GM12878 (cell line): ENCODE results near the gene CALHM1. TPM values are rescaled to one million over a fixed set of nuclear protein-coding genes. Genes with fewer than 3 reads are reported as not detected.

Source experiments
- ATAC-seq: fragments of 200-7000 bp; cut with Tn5 transposase; 3 replicates; pipeline ENCODE4 v1.9.1; 2020; ENCODE audit warnings: mild to moderate bottlenecking, moderate library complexity
- BruUV-seq: library from RNA; stranded (reverse); fragments of 400-500 nt; replicated peaks from 2 replicates; lab custom pipeline; 2021; lab: Mats Ljungman, UMichigan
- CTCF ChIA-PET: fragments of 300-600 bp; sonication (Branson Sonifier 250); formaldehyde crosslinking; extraction: SDS; loops from one replicate; lab custom pipeline; 2021; ENCODE audit warnings: inconsistent platforms; lab: Yijun Ruan, JAX
- POLR2A ChIA-PET: fragments of 350-600 bp; formaldehyde crosslinking; extraction: SDS; loops from one replicate; lab custom pipeline; 2021; ENCODE audit warnings: inconsistent platforms; lab: Charles Lee
- RAD21 ChIA-PET: fragments of 300-600 bp; sonication (Branson Sonifier 250); formaldehyde crosslinking; loops from one replicate; lab custom pipeline; 2023; ENCODE audit warnings: antibody characterized with exemption; ENCODE audit not compliant: unreplicated experiment; lab: Charles Lee
- SMC1A ChIA-PET: fragments of 300-600 bp; sonication (Branson Sonifier 250); formaldehyde crosslinking; loops from one replicate; lab custom pipeline; 2023; ENCODE audit not compliant: unreplicated experiment, uncharacterized antibody; lab: Charles Lee
- DNase-seq: peaks from one replicate; pipeline ENCODE4 v3.0.0-alpha.2; 2011; ENCODE audit warnings: low read depth, low spot score
- FAIRE-seq: peaks from 3 replicates; lab custom pipeline; 2011; peaks lifted over from hg19 to GRCh38; lab: Jason Lieb, UNC
- H2AFZ ChIP-seq: 2 replicates; pipeline ENCODE4 v1.6.0; 2011; ENCODE audit warnings: low read depth, low read length, control low read depth; ENCODE audit not compliant: control insufficient read depth
- H3K27ac ChIP-seq: 2 replicates; pipeline ENCODE4 v1.5.1; 2011; ENCODE audit warnings: control low read depth; ENCODE audit not compliant: control insufficient read depth, insufficient read depth
- H3K27me3 ChIP-seq, 2 experiments: replicated peaks in 1 of 2; 2 replicates each; pipeline versions ENCODE4 v1.6.0 to v1.6.1; 2011; ENCODE audit warnings: low read length in 1 of 2; ENCODE audit not compliant: control insufficient read depth in 2 of 2, insufficient read depth in 2 of 2
- H3K36me3 ChIP-seq, 2 experiments: 2 replicates each; pipeline ENCODE4 v1.5.1; 2011; ENCODE audit warnings: low read length in 1 of 2; ENCODE audit not compliant: control insufficient read depth in 2 of 2, insufficient read depth in 2 of 2
- H3K4me1 ChIP-seq: 2 replicates; pipeline ENCODE4 v1.6.1; 2011; ENCODE audit warnings: mild to moderate bottlenecking, low read length, moderate library complexity, mixed read lengths; ENCODE audit not compliant: control insufficient read depth, insufficient read depth
- H3K4me2 ChIP-seq: 2 replicates; pipeline ENCODE4 v1.6.0; 2011; ENCODE audit warnings: control low read depth; ENCODE audit not compliant: control insufficient read depth, insufficient read depth
- H3K4me3 ChIP-seq: fragments of 200-600 bp; sonication (generic); 2 replicates; pipeline ENCODE4 v1.5.1; 2016
- H3K79me2 ChIP-seq: 2 replicates; pipeline ENCODE4 v1.6.0; 2011; ENCODE audit warnings: low read length; ENCODE audit not compliant: control insufficient read depth, insufficient read depth
- H3K9ac ChIP-seq: 2 replicates; pipeline ENCODE4 v1.8.0; 2011; ENCODE audit warnings: low read length, control low read depth, mixed read lengths; ENCODE audit not compliant: control insufficient read depth, insufficient read depth
- H3K9me3 ChIP-seq: replicated peaks from 3 replicates; pipeline ENCODE4 v1.5.1; 2011; ENCODE audit warnings: mild to moderate bottlenecking, low read length; ENCODE audit not compliant: control insufficient read depth, insufficient read depth
- H4K20me1 ChIP-seq: 2 replicates; pipeline ENCODE4 v1.6.0; 2011; ENCODE audit not compliant: control insufficient read depth, insufficient read depth
- GATAD2B ChIP-seq: fragments of 450-650 bp; conservative IDR thresholded peaks from 2 replicates; pipeline ENCODE4 v1.6.1; 2017; ENCODE audit warnings: low read depth, mild to moderate bottlenecking, moderate library complexity
- IKZF2 ChIP-seq, 2 experiments: fragments of 450-650 bp; IDR thresholded peaks; 2 replicates each; pipeline ENCODE4 v1.6.1; 2017; ENCODE audit warnings: mild to moderate bottlenecking in 2 of 2, moderate library complexity in 2 of 2
- PAX8 ChIP-seq: fragments of 450-650 bp; IDR thresholded peaks from 2 replicates; pipeline ENCODE4 v1.6.1; 2017; ENCODE audit warnings: mild to moderate bottlenecking, moderate library complexity
- WGBS: methylation state at CpG from one replicate; pipeline ENCODE4 v1.1.6; 2016; ENCODE audit warnings: low lambda C conversion rate; ENCODE audit not compliant: insufficient replicate concordance, insufficient coverage; ENCODE audit errors: missing lambda C conversion rate; 5-methylcytosine and 5-hydroxymethylcytosine counted together
- in situ Hi-C: fragments of 300-500 bp; cut with MboI; formaldehyde crosslinking; loops from 9 replicates; pipeline ENCODE4 v1.14.3; 2018; ENCODE audit warnings: mixed read lengths
- intact Hi-C: fragments of 100-400 bp; cut with micrococcal nuclease; formaldehyde crosslinking; loops from one replicate; pipeline ENCODE4 v1.14.2; 2022; ENCODE audit not compliant: unreplicated experiment
- polyA plus RNA-seq, 11 experiments: library from polyadenylated mRNA; depleted of rRNA in 4 of 11; unstranded in 6 of 11; stranded (reverse) in 5 of 11; fragments of >200 nt; fragmentation: Nextera tagmentation in 4 of 11; fragmentation: Illumina TruSeq in 1 of 11; extraction: Ambion mirVana in 4 of 11; extraction: Trizol in 1 of 11; gene quantifications; 1 replicate in 1 of 11; 2 replicates in 10 of 11; pipeline versions ENCODE4 v1.2.1 to v1.2.3, GENCODE V29; 2011 to 2016; ENCODE audit warnings: inconsistent platforms in 2 of 11, missing spikeins in 2 of 11, low read depth in 1 of 11
- total RNA-seq, 4 experiments: library from RNA; depleted of rRNA in 3 of 4; stranded (reverse); fragments of >200 nt in 3 of 4; fragmentation: Illumina TruSeq in 1 of 4; extraction: Trizol in 1 of 4; gene quantifications; 2 replicates each; pipeline versions ENCODE4 v1.2.1 to v1.2.3, GENCODE V29; 2013 to 2021
- TF ChIP-seq, protein P1 (sequence below): IDR thresholded peaks from 2 replicates; pipeline ENCODE4 v1.6.1; 2012; ENCODE audit warnings: mild to moderate bottlenecking, low read depth, low read length

Gene CALHM1
- total and polyA plus RNA-seq, 10 of the 15 experiments (the other 5 are each of a cell fraction or from before 2014, with no cell fraction given), result 0.05 to 1.7 (median 0.17) TPM

DNA sequence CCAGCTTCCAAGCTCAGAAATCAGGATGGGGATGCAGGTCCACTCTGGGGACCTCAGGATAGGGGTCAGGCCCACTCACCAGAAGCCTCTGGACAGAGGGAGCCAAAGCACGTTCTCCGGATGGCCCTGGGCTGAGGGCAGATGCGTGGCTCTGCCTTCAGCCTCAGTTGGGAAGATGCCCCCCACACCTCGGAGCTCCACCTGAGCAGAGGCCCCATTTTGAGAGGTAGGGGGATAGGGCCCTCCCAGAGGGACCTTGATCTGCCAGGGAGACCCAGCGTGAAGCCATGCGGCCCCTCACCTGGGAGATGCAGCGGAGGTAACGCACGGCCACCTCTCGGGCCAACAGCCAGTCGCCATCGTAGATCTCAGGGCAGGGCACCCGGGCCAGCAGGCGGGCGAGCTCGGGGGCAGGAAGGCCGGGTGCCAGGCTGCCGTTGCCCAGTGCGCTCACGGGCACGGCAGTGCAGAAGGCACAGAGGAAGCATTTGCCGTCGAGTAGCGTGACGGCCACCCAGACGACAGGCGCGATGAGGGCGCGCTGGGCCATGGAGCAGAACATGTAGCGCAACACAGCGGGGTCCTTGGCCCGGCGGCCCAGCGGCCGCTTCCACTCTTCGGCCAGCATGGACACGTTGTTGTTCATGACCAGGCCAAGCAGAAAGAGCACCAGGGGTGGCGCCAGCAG is 660 bp downstream of the CALHM1 start:
- ChIA-PET SMC1A (interaction anchor here (1.0 to 2.8 kb wide), 5 partner anchors 8 to 25 kb away, joined by 3 to 10 read pairs (median 3); no protein-coding TSS in a partner anchor), POLR2A (interaction anchor here (0.6 to 9.5 kb wide), 6 partner anchors 9 to 115 kb away, joined by 3 to 144 read pairs (median 14); no protein-coding TSS in a partner anchor), CTCF (interaction anchor here (0.7 to 3.2 kb wide), 4 partner anchors 8 to 41 kb away, joined by 3 to 17 read pairs (median 3); no protein-coding TSS in a partner anchor), RAD21 (interaction anchor here (0.7 to 2.4 kb wide), 7 partner anchors 8 to 90 kb away, joined by 3 to 19 read pairs (median 3); partner anchors contain the start of genes ATP5MK, NEURL1, PDCD11 and TAF5)
- Histone ChIP-seq H3K27me3 (no peaks in the 10 kb centered on the region), H3K79me2 (no peaks in the 10 kb centered on the region), H2AFZ (no peak overlapping the region), H3K4me3 (no peak overlapping the region), H3K27ac (no peak overlapping the region), H3K4me2 (no peak overlapping the region), H4K20me1 (no peaks in the 10 kb centered on the region), H3K9me3 (no peaks in the 10 kb centered on the region), H3K4me1 (peaks cover 12% of the 10 kb centered on the region), H3K9ac (no peak overlapping the region), H3K36me3 (no peaks in the 10 kb centered on the region)
- WGBS, result 89% methylated on average over 39 of the region's 39 CpGs
- no peak for FAIRE-seq
- no peak for ATAC-seq
- no peak for DNase-seq
- in situ Hi-C loops (no loop called here), intact Hi-C loops (no loop called here)
- BruUV-seq, result no TSS peak
- TF ChIP-seq GATAD2B (0 out of 2 replicates have a peak, but pooled peaks have one; percentile 53), PAX8 (no peak)

DNA sequence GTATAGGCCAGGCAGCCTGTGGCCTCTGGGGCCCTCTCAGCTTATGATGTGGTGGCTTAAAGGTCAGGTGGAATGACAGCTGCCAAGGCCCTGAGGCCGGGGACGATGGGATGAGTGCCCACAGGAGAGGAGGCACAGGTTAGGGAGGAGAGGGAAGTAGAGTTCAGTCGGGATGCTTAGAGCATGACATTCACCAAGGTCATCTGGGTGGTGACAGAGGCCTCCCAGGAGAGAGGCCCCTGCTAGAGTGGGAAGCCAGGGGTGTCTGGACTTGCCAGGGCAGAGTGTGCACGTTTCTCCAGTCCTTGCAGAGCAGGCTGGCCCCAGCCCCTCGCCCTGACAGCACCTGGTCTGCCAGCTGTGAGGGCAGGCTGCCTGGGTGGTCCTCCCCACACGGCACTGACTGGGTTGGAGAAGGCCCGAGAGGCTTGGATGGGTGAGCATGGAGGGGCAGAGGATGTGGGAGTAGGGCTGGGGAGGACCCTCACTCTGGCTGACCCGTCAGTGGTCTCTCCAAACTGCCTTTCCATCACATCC is 1.5 kb downstream of the CALHM1 start:
- no TSS peak for BruUV-seq
- H3K4me2 ChIP-seq, result no peak overlapping the region
- ChIA-PET POLR2A (interaction anchor here (0.6 to 9.5 kb wide), 4 partner anchors 12 to 666 kb away, joined by 3 to 144 read pairs (median 10); no protein-coding TSS in a partner anchor), RAD21 (interaction anchor here (0.7 to 2.4 kb wide), 4 partner anchors 9 to 24 kb away, joined by 3 to 18 read pairs (median 3); no protein-coding TSS in a partner anchor), CTCF (interaction anchor here (0.7 to 3.2 kb wide), 2 partner anchors 18 to 28 kb away, joined by 3 to 17 read pairs; no protein-coding TSS in a partner anchor), SMC1A (interaction anchor here (1.0 to 2.8 kb wide), 5 partner anchors 8 to 26 kb away, joined by 3 to 9 read pairs (median 3); no protein-coding TSS in a partner anchor)
- WGBS, result 62% methylated on average over 8 of the region's 8 CpGs
- peaks cover 19% of the 10 kb centered on the region for H3K4me1 ChIP-seq
- H3K9me3 ChIP-seq, result no peaks in the 10 kb centered on the region
- no peaks in the 10 kb centered on the region for H3K27me3 ChIP-seq
- ATAC-seq (no peak), FAIRE-seq (no peak), DNase-seq (no peak)
- H2AFZ ChIP-seq, result no peak overlapping the region
- no peak overlapping the region for H3K4me3 ChIP-seq
- in situ Hi-C loops (no loop called here), intact Hi-C loops (no loop called here)
- no peaks in the 10 kb centered on the region for H3K36me3 ChIP-seq
- no peak overlapping the region for H3K27ac ChIP-seq
- H3K79me2 ChIP-seq, result no peaks in the 10 kb centered on the region
- no peaks in the 10 kb centered on the region for H4K20me1 ChIP-seq
- TF ChIP-seq, protein P1, sequence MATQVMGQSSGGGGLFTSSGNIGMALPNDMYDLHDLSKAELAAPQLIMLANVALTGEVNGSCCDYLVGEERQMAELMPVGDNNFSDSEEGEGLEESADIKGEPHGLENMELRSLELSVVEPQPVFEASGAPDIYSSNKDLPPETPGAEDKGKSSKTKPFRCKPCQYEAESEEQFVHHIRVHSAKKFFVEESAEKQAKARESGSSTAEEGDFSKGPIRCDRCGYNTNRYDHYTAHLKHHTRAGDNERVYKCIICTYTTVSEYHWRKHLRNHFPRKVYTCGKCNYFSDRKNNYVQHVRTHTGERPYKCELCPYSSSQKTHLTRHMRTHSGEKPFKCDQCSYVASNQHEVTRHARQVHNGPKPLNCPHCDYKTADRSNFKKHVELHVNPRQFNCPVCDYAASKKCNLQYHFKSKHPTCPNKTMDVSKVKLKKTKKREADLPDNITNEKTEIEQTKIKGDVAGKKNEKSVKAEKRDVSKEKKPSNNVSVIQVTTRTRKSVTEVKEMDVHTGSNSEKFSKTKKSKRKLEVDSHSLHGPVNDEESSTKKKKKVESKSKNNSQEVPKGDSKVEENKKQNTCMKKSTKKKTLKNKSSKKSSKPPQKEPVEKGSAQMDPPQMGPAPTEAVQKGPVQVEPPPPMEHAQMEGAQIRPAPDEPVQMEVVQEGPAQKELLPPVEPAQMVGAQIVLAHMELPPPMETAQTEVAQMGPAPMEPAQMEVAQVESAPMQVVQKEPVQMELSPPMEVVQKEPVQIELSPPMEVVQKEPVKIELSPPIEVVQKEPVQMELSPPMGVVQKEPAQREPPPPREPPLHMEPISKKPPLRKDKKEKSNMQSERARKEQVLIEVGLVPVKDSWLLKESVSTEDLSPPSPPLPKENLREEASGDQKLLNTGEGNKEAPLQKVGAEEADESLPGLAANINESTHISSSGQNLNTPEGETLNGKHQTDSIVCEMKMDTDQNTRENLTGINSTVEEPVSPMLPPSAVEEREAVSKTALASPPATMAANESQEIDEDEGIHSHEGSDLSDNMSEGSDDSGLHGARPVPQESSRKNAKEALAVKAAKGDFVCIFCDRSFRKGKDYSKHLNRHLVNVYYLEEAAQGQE, result no peak
- TF ChIP-seq IKZF2 (IDR thresholded peaks at IDR 0.05), result no peak
- no peak overlapping the region for H3K9ac ChIP-seq
